ENCODE measurements around the gene LZTR1.

- no peak for TF ChIP-seq CTCF (IDR thresholded peaks at IDR 0.05)
- no peak for TF ChIP-seq POLR2A (IDR thresholded peaks at IDR 0.05)
Observed at GRCh38 chr22:20937031-20937793, 44.9 kb upstream of the LZTR1 start.

Data from heart left ventricle (tissue), 13 donors.